ENCODE data around the gene ADGRL2. TPM values are rescaled to one million over a fixed set of nuclear protein-coding genes. Genes with fewer than 3 reads are reported as not detected.

ADGRL2 gene
- total RNA-seq, 4 donors from 2014 or later = 24.4 to 57.1 (median 45.4) TPM

- no peak overlapping the region for H3K4me3 ChIP-seq (ENCODE audit: low read depth, poor library complexity, severe bottlenecking)
- intact Hi-C loops (cut with DNase I; ENCODE audit: low total_unique reads) = no loop called here
- 96% methylated on average over 2 of the region's 2 CpGs for WGBS, 2 donors
- no peak for DNase-seq (ENCODE audit: low spot score in 2 of 2)
- TF ChIP-seq CTCF (IDR thresholded peaks at IDR 0.05) (no peak), POLR2A (IDR thresholded peaks at IDR 0.05) (no peak)
Observed at GRCh38 chr1:81792184-81792583, 8.6 kb upstream of the ADGRL2 start.

GRCh38 chr1:81797701-81798100 is 3.0 kb upstream of the ADGRL2 start:
- no peak overlapping the region for H3K4me3 ChIP-seq (ENCODE audit: low read depth, poor library complexity, severe bottlenecking)
- intact Hi-C loops (cut with DNase I; ENCODE audit: low total_unique reads) = no loop called here
- WGBS, 2 donors = 88 to 91% methylated on average over 2 of the region's 2 CpGs
- no peak for DNase-seq (ENCODE audit: low spot score in 2 of 2)
- TF ChIP-seq CTCF (IDR thresholded peaks at IDR 0.05) = no peak
- no peak for TF ChIP-seq POLR2A (IDR thresholded peaks at IDR 0.05)

- WGBS, 2 donors = 2 to 4% methylated on average over 44 of the region's 44 CpGs
- peak overlapping the region; percentile 89 for H3K4me3 ChIP-seq (ENCODE audit: low read depth, poor library complexity, severe bottlenecking)
- peak; percentile 33 to 87 for DNase-seq (ENCODE audit: low spot score in 2 of 2)
- intact Hi-C loops (cut with DNase I; ENCODE audit: low total_unique reads) = no loop called here
- TF ChIP-seq CTCF (IDR thresholded peaks at IDR 0.05) (no peak), POLR2A (IDR thresholded peaks at IDR 0.05) (no peak)
Observed at GRCh38 chr1:81799939-81800694, 617 bp upstream of the ADGRL2 start.

- peak in 1 of 2 donors; percentile 86 for DNase-seq (ENCODE audit: low spot score in 2 of 2)
Observed at GRCh38 chr1:81801651-81802456, 1.1 kb downstream of the ADGRL2 start.

GRCh38 chr1:81802457-81802706 is 1.6 kb downstream of the ADGRL2 start:
- peak overlapping the region; percentile 89 for H3K4me3 ChIP-seq (ENCODE audit: low read depth, poor library complexity, severe bottlenecking)
- no peak for DNase-seq (ENCODE audit: low spot score in 2 of 2)
- TF ChIP-seq POLR2A (IDR thresholded peaks at IDR 0.05) = no peak
- TF ChIP-seq CTCF (IDR thresholded peaks at IDR 0.05) = no peak
- intact Hi-C loops (cut with DNase I; ENCODE audit: low total_unique reads) = no loop called here
- whole genome bisulfite sequencing, 2 donors = 1 to 3% methylated on average over 15 to 17 of the region's 17 CpGs

More at GRCh38 chr1:81801651-81802456, 1.1 kb downstream of the ADGRL2 start:
- WGBS, 2 donors = 0 to 1% methylated on average over 44 to 63 of the region's 93 CpGs
- TF ChIP-seq CTCF (IDR thresholded peaks at IDR 0.05) (no peak), POLR2A (IDR thresholded peaks at IDR 0.05) (no peak)
- H3K4me3 ChIP-seq (ENCODE audit: low read depth, poor library complexity, severe bottlenecking) = peak overlapping the region; percentile 89
- intact Hi-C loops (cut with DNase I; ENCODE audit: low total_unique reads) = no loop called here

Data from lower leg skin (tissue), 4 donors.